Loucy (cell line): ENCODE data around the gene PECR.

Source experiments
- H2AFZ ChIP-seq: fragments of 200-600 bp; sonication (generic); 2 replicates; pipeline ENCODE4 v1.6.0; 2016; ENCODE audit warnings: antibody characterized with exemption, mild to moderate bottlenecking, low read length, moderate library complexity
- H3F3A ChIP-seq: fragments of 200-600 bp; 2 replicates; pipeline ENCODE4 v1.6.0; 2016; ENCODE audit warnings: antibody characterized with exemption, low read depth, mild to moderate bottlenecking
- H3K27me3 ChIP-seq: fragments of 200-600 bp; sonication (generic); 2 replicates; pipeline ENCODE4 v1.6.1; 2014; ENCODE audit warnings: low read length, mild to moderate bottlenecking; ENCODE audit not compliant: insufficient read depth, poor library complexity, severe bottlenecking
- H3K36me3 ChIP-seq: fragments of 200-600 bp; sonication (generic); 2 replicates; pipeline ENCODE4 v1.6.1; 2016; ENCODE audit warnings: low read length; ENCODE audit not compliant: insufficient read depth
- H3K4me1 ChIP-seq: fragments of 200-600 bp; sonication (generic); 2 replicates; pipeline ENCODE4 v1.5.1; 2014; ENCODE audit warnings: low read length, mild to moderate bottlenecking; ENCODE audit not compliant: insufficient read depth, poor library complexity, severe bottlenecking
- H3K4me2 ChIP-seq: fragments of 200-600 bp; sonication (generic); 2 replicates; pipeline ENCODE4 v1.6.0; 2014; ENCODE audit warnings: antibody characterized with exemption, low read length, low read depth, mild to moderate bottlenecking; ENCODE audit not compliant: poor library complexity, severe bottlenecking
- H3K4me3 ChIP-seq: fragments of 200-600 bp; sonication (generic); 2 replicates; pipeline ENCODE4 v1.5.1; 2014; ENCODE audit warnings: low read length, mild to moderate bottlenecking, mixed read lengths; ENCODE audit not compliant: poor library complexity, severe bottlenecking
- H3K79me2 ChIP-seq: fragments of 200-600 bp; sonication (generic); 2 replicates; pipeline ENCODE4 v1.6.1; 2014; ENCODE audit warnings: low read length; ENCODE audit not compliant: insufficient read depth
- H3K9ac ChIP-seq: fragments of 200-600 bp; sonication (generic); 2 replicates; pipeline ENCODE4 v1.6.0; 2014; ENCODE audit warnings: mild to moderate bottlenecking, low read depth, low read length, moderate library complexity; ENCODE audit not compliant: poor library complexity, severe bottlenecking
- H3K9me2 ChIP-seq: fragments of 200-600 bp; sonication (generic); replicated peaks from 2 replicates; pipeline ENCODE4 v1.6.1; 2016; ENCODE audit warnings: low read depth, low read length, mixed read lengths
- H3K9me3 ChIP-seq: fragments of 200-600 bp; sonication (generic); 2 replicates; pipeline ENCODE4 v1.6.1; 2014; ENCODE audit warnings: mild to moderate bottlenecking, antibody characterized with exemption, low read length, low read depth; ENCODE audit not compliant: insufficient read depth
- H4K20me1 ChIP-seq: fragments of 200-600 bp; sonication (generic); 2 replicates; pipeline ENCODE4 v1.6.0; 2014; ENCODE audit warnings: antibody characterized with exemption, low read length, mild to moderate bottlenecking; ENCODE audit not compliant: insufficient read depth, poor library complexity, severe bottlenecking
- EZH2phosphoT487 ChIP-seq: fragments of 200-600 bp; IDR thresholded peaks from 2 replicates; pipeline ENCODE4 v1.6.1; 2018; ENCODE audit warnings: antibody characterized with exemption, mild to moderate bottlenecking, moderate library complexity, borderline replicate concordance
- TF ChIP-seq, protein P1 (sequence below): fragments of 200-600 bp; sonication (generic); conservative IDR thresholded peaks from 2 replicates; pipeline ENCODE4 v1.5.1; 2014; ENCODE audit warnings: mild to moderate bottlenecking, antibody characterized with exemption, low read length

Gene PECR

DNA sequence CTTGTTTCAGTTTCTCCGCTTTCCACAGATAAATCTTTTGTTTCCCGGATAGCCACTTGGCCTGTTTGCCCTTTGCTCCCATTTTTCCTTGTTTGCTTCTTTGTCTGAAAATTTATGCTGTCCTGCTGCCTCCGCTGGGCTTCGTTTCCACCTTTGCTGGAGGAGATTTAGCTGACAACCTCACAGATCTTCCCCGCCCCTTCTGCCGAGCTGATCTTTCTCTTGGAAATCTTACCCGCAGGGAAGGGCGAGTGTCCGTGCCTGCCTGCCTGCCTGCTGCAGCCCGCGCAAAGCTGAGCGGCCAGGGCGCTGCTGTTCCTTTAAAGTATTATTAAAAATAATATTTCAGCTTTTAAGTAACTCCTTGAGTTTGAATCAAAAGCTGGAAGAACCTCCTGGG lies 26.2 kb upstream of the PECR start:
- peak overlapping the region; percentile 99 for H3K9ac ChIP-seq
- no peaks in the 10 kb centered on the region for H3K9me3 ChIP-seq
- H3K4me2 ChIP-seq, result no peak overlapping the region
- H3K27me3 ChIP-seq, result peaks cover 8% of the 10 kb centered on the region
- TF ChIP-seq, protein P1, sequence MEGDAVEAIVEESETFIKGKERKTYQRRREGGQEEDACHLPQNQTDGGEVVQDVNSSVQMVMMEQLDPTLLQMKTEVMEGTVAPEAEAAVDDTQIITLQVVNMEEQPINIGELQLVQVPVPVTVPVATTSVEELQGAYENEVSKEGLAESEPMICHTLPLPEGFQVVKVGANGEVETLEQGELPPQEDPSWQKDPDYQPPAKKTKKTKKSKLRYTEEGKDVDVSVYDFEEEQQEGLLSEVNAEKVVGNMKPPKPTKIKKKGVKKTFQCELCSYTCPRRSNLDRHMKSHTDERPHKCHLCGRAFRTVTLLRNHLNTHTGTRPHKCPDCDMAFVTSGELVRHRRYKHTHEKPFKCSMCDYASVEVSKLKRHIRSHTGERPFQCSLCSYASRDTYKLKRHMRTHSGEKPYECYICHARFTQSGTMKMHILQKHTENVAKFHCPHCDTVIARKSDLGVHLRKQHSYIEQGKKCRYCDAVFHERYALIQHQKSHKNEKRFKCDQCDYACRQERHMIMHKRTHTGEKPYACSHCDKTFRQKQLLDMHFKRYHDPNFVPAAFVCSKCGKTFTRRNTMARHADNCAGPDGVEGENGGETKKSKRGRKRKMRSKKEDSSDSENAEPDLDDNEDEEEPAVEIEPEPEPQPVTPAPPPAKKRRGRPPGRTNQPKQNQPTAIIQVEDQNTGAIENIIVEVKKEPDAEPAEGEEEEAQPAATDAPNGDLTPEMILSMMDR, result no peak
- no peak for TF ChIP-seq EZH2phosphoT487
- peaks cover 32% of the 10 kb centered on the region for H3K4me1 ChIP-seq
- H2AFZ ChIP-seq, result no peak overlapping the region
- H3F3A ChIP-seq, result peaks cover 9% of the 10 kb centered on the region; the same call in 1 of the 2 replicates
- no peak overlapping the region for H3K4me3 ChIP-seq
- H3K79me2 ChIP-seq, result peaks cover 40% of the 10 kb centered on the region
- H3K36me3 ChIP-seq, result peaks cover 24% of the 10 kb centered on the region
- peaks cover 31% of the 10 kb centered on the region for H4K20me1 ChIP-seq
- H3K9me2 ChIP-seq, result no peaks in the 10 kb centered on the region

DNA sequence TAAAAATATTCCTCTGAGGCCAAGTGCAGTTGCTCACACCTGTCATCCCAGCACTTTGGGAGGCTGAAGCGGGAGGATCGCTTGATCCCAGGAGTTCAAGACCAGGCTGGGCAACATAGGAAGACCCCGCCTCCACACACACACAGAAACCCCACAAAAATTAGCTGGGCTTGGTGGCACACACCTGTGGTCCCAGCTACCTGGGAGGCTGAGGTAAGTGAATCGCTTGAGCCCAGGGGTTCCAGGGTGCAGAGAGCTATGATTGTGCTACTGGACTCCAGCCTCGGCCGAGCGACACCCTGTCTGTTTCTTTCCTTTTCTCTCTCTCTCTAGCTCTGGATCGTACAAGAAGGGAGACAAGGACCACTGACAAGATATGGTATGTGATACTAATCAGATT lies 25.7 kb upstream of the PECR start:
- Histone ChIP-seq H3K4me3 (no peak overlapping the region), H3F3A (peaks cover 5% of the 10 kb centered on the region; the same call in 1 of the 2 replicates), H3K9me3 (no peaks in the 10 kb centered on the region), H3K9ac (no peak overlapping the region), H3K4me1 (peaks cover 28% of the 10 kb centered on the region), H3K36me3 (peaks cover 20% of the 10 kb centered on the region), H3K27me3 (peaks cover 8% of the 10 kb centered on the region), H3K79me2 (peaks cover 36% of the 10 kb centered on the region), H3K4me2 (no peak overlapping the region), H4K20me1 (peaks cover 27% of the 10 kb centered on the region), H3K9me2 (no peaks in the 10 kb centered on the region), H2AFZ (no peak overlapping the region)
- TF ChIP-seq EZH2phosphoT487, result no peak
- TF ChIP-seq, protein P1, result no peak

DNA sequence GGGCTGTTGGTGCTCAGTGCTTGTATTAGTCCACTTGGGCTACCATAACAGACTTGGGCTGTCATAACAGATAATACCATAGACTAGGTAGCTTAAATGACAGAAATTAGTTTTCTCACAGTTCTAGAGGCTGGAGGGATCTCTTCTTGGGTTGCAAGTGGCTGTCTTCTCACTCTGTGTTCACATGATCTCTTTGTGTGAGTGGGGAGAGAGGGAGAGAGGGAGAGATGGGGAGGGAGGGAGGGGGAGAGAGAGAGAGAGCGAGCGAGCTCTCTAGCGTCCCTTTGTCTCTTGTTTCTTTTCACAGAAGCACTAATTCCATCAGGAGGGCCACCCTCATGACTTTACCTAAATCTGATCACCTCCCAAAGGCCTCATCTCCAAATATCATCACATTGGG lies 23.1 kb upstream of the PECR start:
- peaks cover 6% of the 10 kb centered on the region for H3K4me1 ChIP-seq
- no peaks in the 10 kb centered on the region for H3K9me2 ChIP-seq
- peaks cover 5% of the 10 kb centered on the region; the same call in 1 of the 2 replicates for H3F3A ChIP-seq
- TF ChIP-seq EZH2phosphoT487, result no peak
- TF ChIP-seq, protein P1, result no peak
- no peak overlapping the region for H3K9ac ChIP-seq
- H3K4me3 ChIP-seq, result no peak overlapping the region
- peaks cover 5% of the 10 kb centered on the region for H3K27me3 ChIP-seq
- no peaks in the 10 kb centered on the region for H3K36me3 ChIP-seq
- peaks cover 10% of the 10 kb centered on the region for H3K79me2 ChIP-seq
- no peaks in the 10 kb centered on the region for H3K9me3 ChIP-seq
- peaks cover 2% of the 10 kb centered on the region for H4K20me1 ChIP-seq
- no peak overlapping the region for H2AFZ ChIP-seq
- no peak overlapping the region for H3K4me2 ChIP-seq
